AG20443 (cell line): ENCODE measurements around the gene ADIPOR1.
A peak's percentile ranks its signal among the peaks of the same experiment; 100 is the strongest.
"Not testable (repeated sequence)": the region's sequence is repeated elsewhere in the genome, so short reads cannot be mapped to it uniquely, and the experiment has no call there.

Experiments used
- DNase-seq: peaks from one replicate; pipeline ENCODE4 v3.0.0; 2012; ENCODE audit warnings: low spot score, mixed read lengths

The ADIPOR1 gene, protein sequence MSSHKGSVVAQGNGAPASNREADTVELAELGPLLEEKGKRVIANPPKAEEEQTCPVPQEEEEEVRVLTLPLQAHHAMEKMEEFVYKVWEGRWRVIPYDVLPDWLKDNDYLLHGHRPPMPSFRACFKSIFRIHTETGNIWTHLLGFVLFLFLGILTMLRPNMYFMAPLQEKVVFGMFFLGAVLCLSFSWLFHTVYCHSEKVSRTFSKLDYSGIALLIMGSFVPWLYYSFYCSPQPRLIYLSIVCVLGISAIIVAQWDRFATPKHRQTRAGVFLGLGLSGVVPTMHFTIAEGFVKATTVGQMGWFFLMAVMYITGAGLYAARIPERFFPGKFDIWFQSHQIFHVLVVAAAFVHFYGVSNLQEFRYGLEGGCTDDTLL

DNA sequence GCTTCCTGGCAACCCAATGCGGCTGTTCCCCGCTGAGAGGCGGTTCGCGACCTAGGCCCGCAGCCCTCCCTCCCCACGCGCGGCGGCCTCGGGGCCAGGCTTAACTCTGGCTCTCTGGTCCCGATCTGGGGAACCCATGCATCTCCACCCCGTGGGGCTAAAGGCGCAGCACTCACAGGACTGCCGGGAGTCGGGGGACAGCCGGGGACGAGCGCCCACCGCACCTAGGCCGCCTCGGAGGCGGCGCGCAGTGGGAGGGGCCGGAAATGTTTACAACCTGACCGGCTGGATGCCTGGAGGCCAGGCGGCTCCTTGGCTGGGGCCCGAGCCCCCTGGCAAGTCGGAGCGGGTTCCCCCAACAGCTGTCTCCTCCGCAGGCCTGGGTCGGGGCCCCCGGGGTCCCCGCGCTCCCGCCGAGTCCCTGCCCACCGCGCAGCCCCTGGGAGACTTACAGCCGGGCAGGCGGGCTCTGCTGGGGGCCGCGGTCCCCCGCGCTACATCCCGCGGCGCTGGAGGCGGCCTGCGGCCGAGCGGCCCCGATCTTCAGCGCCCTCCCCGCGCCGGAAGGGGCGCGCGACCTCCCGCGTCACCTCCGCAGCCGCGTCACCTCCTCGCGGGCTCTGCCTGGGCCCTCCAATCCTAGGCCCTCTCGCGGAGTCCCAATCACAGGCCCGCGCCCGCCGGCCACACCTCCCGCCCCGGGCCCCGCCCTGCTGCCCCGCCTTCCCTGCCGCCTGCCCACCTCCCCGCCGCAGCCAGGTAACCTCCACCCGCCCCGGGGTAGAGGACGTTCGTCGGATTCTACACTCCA is at the start of gene ADIPOR1:
Gene ADIPOR1, minus strand, starts transcription at position 580 of the 811 bp plus-strand sequence. CDS start 7,242 bp downstream, outside the sequence.
- peak; percentile 98 for DNase-seq

DNA sequence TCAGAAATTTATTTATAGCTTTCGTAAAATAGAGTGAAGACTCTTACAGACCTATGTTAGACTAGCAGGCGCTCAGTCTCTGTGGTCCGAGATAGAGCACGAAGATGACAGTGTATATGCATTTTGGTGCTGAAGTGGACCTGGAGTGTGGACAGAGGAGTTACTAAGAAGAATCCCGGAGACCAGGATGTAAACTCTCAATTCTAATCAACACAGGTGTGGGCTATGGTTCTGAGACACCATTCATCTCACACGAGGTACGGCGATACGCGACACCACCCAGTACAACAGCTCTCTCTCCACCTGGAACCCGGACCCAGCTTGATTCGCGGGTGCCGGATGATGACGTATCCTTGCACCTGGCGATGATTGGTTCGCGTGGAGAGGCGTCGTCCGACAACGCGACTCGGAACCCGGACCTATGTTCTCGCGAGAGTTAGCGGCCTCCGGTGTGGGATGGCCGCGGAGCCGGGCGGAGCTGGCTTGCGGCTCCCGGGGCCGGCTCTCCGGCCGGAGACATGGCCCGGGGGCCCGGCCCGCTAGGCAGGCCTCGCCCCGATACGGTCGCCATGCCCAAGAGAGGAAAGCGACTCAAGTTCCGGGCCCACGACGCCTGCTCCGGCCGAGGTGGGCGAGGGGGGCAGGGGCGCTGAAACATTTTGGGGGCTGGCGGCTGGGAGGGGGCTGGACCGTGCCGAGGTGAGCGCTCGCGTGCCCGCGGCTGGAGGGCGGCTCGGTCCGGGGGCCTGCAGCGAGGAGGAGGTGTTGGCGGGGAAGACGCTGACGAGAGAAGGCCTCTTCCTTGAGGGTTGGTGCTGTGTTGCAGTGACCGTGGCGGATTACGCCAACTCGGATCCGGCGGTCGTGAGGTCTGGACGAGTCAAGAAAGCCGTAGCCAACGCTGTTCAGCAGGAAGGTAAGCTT is 49.1 kb upstream of the ADIPOR1 start, which contains the start of gene TMEM183A:
Gene TMEM183A, plus strand, starts transcription at position 427 of the 924 bp plus-strand sequence. Its CDS starts 92 bp downstream, at position 519.
- DNase-seq = peak; percentile 96

DNA sequence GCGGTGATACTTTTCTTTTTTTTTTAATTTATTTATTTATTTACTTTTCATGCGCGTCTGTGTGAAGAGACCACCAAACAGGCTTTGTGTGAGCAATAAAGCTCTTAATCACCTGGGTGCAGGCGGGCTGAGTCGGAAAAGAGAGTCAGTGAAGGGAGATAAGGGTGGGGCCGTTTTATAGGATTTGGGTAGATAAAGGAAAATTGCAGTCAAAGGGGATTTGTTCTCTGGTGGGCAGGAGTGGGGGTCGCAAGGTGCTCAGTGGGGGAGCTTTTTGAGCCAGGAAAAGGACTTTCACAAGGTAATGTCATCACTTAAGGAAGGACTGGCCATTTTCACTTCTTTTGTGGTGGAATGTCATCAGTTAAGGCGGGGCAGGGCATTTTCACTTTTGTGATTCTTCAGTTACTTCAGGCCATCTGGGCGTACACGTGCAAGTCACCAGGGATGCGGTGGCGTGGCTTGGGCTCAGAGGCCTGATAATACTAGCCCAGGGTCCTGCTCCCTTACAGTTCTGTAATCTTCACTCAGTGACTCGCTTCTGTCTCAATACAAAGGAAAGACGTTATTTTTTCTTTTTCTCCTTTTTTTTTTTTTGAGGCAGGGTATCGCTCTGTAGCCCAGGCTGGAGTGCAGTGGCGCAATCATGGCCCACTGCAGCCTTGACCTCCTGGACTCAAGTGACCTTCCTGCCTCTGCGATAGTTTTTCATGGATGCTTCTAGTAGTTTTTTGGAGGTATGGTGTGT is 47.5 kb upstream of the ADIPOR1 start:
- DNase-seq = not testable (repeated sequence)

DNA sequence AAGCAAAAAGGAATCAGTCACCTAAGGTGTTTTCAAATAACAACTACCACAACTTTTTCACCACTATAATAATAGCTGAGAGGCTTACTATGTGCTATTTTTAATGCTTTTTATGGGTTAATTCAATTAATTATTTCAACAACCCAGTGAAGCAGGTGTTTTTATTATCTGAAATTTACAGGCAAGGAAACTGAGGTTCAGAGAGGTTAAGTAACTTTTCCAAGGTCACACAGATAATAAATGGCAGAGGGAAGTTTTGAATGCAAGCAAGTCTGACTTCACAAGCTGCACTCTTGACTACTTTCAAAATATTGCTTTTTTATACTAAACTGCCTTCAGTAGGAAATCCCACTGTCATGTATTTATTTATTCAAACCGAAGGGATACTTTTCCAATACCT is 44.8 kb upstream of the ADIPOR1 start:
- no peak for DNase-seq

DNA sequence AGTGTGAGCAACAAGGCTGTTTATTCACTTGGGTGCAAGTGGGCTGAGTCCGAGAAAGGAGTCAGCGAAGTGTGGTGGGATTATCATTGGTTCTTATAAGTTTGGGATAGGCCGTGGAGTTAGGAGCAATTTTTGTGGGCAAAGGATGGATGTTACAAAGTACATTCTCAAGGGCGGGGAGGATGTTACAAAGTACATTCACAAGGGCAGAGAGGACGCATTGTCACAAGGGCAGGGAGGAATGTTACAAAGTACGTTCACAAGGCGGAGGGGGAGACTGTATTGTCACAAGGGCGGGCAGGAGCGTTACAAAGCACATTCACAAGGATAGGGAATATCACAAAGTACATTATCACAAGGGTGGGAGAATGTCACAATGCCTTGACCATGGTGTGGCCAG is 43.9 kb upstream of the ADIPOR1 start:
- no peak for DNase-seq

DNA sequence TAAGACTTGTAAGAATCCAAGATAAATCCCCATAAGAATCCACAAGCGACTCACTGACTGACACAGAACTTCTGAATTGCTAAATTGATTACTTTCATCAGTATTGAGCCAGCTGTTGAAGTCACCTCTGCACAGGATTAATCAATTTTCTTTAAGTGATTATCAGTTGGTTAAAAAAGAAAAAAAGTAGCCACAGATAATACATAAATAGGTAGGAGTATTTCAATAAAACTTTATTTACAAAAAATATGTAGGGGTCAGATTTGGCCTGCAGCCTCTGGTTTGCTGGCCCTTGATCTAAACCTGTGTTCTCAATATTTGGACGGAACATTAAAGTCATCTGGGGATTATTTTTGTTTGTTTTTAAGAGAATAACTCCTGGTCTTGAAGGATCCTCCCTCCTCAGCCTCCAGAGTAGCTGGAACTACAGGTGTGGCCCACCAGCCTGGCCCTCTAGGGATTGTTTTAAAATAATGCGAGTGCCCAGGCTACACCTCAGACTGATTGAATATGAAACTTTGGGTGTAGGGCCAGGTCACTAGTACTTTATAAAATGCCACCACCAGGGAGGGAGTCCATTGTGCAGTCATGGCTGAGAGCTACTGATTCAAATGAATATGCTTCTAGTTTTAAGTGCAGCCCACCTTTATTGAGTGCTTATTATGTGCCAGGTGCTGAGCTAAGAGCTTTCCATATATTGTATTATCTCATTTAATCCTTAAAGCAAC is 42.3 kb upstream of the ADIPOR1 start:
- no peak for DNase-seq

DNA sequence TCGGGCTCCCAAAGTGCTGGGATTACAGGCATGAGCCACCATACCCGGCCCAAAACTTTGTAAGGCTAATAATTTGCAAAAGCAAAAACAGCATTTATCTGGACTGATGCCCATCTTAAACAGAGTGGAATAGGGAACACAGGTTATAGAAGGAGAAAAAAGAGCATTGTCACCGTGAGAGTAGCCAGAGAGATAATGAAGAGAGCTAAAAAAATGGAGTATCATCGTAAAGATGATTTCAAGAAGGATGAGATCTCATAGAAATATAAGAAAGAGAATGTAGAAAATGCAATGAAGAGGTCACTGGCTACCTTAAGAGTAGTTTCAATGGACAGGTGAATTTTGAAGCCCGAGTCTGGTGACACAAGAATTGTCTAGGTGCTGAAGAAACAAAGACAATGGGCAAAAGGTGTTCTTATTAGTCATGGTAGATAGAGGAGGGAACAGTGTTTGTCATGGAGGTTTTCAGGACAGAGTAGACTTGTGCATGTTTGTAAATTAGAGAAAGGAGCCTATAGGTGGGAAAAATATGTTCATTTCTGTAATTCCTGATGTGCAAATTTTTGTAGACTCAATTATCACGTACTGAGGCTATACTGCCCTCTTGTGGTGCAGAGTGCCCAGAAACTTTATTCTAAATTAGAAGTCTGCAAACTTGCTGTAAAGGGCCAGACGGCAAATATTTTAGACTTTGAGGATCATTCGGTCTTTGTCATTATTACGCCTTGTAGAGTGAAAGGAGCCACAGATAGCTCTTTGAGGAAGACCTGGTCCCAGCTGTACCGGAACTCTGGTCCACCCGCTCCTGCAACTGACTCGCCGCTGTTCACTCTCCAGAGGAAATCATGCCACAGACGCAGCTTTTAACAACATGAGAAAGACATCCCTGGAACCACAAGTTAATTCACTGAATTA is 41.0 kb upstream of the ADIPOR1 start:
- DNase-seq = peak; percentile 50

DNA sequence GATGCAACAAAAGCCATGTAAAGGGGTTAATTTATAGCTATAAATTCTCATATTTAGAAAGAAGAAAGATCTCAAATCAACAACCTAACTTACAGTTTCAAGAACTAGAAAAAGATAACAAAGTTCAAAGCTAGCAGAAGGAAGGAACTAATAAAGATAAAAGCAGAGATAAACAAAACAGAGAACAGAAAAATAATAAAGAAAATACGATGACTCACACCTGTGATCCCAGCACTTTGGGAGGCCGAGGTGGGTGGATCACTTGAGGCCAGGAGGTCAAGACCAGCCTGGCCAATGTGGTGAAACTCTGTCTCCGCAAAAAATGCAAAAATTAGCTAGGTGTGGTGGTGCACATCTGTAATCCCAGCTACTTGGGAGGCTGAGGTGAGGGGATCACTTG is 36.6 kb upstream of the ADIPOR1 start:
- no peak for DNase-seq

DNA sequence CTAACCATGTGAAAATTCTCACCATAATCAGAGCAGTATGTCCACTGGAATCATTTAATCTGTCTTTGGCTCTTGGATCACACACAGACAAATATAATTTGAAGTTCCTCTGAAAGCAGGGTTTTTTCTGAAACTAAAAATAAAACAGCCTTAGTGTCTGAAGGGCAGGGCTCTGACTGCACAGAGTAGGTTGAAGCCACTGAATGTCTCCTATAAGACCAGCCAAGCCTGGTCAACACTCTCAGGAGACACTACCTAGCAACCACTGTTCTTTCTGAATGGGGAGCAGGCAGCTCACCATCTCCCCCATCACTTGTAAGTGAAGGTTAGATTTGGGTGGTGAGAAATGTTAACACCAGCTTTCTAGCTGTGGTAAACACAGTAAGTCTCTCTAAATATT is 33.0 kb upstream of the ADIPOR1 start:
- DNase-seq = no peak

DNA sequence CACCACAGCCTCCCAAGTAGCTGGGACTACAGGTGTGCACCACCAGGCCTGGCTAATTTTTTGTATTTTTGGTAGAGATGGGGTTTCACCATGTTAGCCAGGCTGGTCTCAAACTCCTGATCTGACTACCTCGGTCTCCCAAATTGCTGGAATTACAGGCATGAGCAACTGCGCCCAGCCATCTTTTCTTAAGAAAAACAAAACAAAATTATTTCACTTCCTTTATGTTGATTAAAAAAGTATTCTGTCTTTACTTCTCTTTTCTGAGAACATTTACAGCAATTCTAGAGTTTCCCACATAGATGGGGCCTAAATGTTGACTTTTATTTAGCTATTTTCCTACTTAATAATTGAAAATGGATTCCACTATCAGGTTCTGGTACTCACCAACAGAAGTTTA is 31.8 kb upstream of the ADIPOR1 start:
- DNase-seq = no peak

DNA sequence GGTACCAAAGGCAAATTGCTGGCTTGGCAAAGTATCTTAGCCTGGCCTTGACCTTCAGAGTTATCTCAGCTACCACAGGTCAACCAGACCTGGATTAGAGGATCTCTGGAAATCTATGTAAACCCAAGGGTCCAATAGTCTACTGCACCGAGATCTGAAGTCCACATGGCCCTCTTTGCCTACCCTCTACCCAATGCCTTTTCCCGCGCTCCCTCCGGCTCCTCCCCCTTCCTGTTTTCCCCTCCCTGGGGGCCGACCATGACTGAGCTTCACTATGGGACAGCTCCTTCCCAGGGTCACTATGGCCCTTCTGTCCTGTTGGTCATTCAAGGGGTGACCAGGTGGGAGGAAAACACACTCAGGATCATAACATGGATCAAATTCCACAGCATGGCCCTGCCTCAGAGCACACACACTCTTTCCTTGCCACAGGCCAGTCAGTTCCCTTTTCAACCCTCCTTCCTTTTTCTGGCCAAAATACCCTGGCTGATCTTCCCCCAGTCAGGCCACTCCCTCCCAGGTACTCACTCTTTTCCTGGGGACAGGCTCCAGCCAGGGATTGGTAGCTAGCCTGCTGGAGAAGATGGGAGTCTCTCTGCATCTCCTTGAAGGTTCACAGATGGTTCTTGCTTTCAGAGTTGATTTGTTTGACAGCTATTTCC is 29.9 kb upstream of the ADIPOR1 start:
- no peak for DNase-seq

DNA sequence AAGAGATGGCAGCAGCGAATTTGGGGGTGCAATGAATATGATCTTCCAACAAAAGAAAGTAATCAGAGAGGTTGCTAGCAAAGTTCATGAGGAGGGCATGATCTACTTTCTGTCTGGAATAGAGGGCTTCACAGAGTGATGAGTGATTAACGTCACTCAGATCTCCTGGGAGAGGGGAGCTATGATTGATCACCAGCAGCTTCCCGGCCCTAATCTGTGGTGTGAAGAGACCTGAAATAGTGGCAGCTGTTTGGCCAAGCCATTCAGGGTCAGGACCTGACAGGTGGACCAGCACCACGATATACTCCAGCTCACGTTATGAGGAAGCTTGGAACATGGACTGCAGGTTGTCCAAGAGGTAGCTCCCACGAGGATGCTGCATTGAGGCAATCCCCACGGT is 29.1 kb upstream of the ADIPOR1 start:
- no peak for DNase-seq

DNA sequence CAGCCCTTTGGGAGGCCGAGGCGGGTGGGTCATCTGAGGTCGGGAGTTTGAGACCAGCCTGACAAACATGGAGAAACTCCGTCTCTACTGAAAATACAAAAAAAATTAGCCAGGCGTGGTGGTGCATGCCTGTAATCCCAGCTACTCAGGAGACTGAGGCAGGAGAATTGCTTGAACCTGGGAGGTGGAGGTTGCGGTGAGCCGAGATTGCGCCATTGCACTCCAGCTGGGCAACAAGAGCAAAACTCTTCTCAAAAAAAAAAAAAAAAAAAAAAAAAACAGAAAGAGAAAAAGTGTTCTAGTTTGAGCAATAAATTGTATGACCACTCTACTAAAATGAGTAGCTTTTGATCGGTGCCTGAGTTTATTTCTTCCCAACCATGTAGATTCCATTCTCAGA is 28.0 kb upstream of the ADIPOR1 start:
- not testable (repeated sequence) for DNase-seq

DNA sequence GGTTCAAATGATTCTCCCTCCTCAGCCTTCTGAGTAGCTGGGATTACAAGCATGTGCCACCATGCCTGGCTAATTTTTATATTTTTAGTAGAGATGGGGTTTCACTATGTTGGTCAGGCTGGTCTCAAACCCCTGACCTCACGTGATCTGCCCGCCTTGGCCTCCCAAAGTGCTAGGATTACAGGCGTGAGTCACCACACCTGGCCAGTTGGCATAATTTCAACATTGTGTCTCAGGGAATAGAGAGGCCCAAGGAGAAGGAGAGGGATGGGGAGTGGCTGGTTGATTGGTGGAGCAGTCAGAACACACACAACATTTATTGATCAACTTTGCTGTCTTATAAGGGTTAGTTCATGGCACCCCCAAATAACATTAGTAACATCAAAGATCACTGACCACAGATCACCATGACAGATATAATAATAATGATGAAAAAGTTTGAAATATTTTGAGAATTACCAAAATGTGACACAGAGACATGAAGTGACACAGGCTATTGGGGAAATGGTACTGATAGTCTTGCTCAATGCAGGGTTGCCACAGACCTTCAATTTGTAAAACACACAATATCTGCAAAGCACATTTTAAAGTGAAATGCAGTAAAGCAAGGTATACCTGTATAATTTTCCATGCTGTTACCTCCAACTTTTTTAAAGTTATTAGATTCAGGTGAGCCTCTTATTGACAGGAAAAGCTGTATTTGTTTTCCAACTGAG is 24.8 kb upstream of the ADIPOR1 start:
- no peak for DNase-seq

DNA sequence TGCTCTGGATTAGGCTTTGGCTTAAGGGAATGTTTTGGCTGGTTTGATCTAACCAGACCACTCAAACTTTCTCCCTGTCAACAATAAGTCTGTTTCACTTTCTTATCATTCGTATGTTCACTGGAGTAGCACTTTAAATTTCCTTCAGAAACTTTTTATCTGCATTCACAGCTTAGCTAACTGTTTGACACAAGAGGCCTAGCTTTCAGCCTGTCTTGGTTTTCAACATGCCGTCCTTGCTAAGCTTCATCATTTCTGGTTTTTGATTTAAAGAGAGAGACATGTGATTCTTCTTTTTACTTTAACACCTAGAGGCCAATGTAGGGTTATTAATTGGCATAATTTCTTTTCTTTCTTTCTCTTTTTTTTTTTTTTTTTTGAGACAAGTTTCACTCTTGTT is 23.8 kb upstream of the ADIPOR1 start:
- DNase-seq = no peak

DNA sequence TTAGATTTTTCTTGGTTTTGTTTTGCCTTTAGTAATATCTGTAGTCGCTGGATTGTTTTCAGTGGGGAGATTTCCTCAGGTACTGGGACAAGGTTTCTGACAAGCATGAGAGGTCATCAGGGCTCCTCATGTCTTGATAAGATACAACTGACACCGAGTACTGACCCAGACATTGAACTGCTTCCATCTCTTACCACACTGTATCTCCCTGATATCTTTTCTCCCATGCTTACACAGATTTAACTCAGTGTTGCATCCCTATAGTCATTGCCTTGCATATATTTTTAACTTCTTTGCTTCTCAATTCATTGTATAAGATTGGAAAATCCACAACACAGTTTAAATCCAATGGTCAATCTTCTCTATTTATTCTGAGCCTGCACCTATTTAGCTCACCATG is 21.3 kb upstream of the ADIPOR1 start:
- no peak for DNase-seq

DNA sequence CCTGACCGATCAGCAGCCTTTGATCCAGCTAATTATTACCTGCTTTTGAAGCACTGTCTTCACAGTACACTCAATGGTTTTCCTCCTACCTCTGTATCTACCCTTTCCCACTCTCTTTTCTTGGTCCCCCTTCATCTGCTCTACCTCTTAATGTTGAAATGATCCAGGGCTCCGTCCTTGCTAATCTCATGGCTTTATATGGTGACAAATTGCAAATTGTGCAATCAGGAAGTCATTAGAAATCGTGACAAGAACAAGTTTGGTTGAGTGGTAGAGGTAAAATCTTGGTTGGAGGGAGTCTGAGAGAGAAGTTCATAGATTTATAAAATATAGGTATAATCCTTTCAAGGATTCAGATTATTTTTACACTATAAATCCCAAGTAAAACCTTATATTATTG is 18.5 kb upstream of the ADIPOR1 start:
- DNase-seq = no peak

DNA sequence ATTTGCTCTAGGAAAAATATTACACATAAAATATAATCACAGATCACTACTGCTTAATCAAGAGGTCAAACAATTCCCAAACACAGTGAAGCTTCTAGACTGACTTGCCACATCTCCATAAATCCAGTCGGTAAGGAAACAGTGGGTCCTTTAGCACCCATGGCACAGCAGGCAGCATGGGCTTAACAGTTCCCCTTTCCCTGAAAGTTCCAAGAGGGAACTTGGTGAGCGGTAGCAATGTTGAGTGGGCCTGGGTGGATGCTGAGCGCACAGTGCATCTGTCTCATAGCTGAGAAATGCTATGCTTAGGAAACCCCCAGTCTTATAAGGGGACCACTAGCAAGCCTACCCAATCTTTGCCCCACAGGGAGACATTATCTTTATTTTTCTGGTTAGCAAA is 16.7 kb upstream of the ADIPOR1 start:
- DNase-seq = no peak
